Measurements from ENCODE around the gene WHRN. TPM values are rescaled to one million over a fixed set of nuclear protein-coding genes. Genes with fewer than 3 reads are reported as not detected.
A peak's percentile ranks its signal among the peaks of the same experiment; 100 is the strongest.

WHRN gene
- total and polyA plus RNA-seq, 2 of the 13 experiments (the other 11 are each of a cell fraction or from before 2014, with no cell fraction given): 2.3 to 5.3 TPM

GRCh38 chr9:114397848-114398605, 107.2 kb downstream of the WHRN start:
- intact Hi-C loops (cut with micrococcal nuclease; ENCODE audit: unreplicated experiment) (no loop called here), in situ Hi-C loops (cut with HindIII; ENCODE audit: extremely low pct_ligation_motif_present, low pct_unique_long_range_greater_than_20kb) (no loop called here)
- ATAC-seq (peak; percentile 85), FAIRE-seq (no peak), DNase-seq (ENCODE audit: low spot score) (peak; percentile 85)
- no TSS peak for BruUV-seq (replicated peaks)
- no peaks in the 10 kb centered on the region for H3K27me3 ChIP-seq (ENCODE audit: control insufficient read depth in 1 of 2, insufficient read depth in 2 of 2, low read length in 2 of 2)
- no peaks in the 10 kb centered on the region for H3K9me3 ChIP-seq (ENCODE audit: low read length)
- no peaks in the 10 kb centered on the region for H3K79me2 ChIP-seq (ENCODE audit: insufficient read depth, low read length)
- H3K36me3 ChIP-seq (replicated peaks in 1 of 2; ENCODE audit: control insufficient read depth in 1 of 2, insufficient read depth in 2 of 2, low read length in 2 of 2): no peaks in the 10 kb centered on the region
- H2AFZ ChIP-seq (ENCODE audit: low read length): no peak overlapping the region
- peak overlapping the region; percentile 88 for H3K4me2 ChIP-seq (ENCODE audit: low read depth, low read length)
- CTCF ChIA-PET (ENCODE audit: low intra/inter-chr PET ratio, low total read pairs): no interaction called here
- H3K9ac ChIP-seq (ENCODE audit: insufficient read depth, low read depth, low read length): peak overlapping the region; percentile 72
- 4% methylated on average over 15 of the region's 66 CpGs for WGBS (ENCODE audit: low lambda C conversion rate)
- H3K27ac ChIP-seq (ENCODE audit: extremely low read length, insufficient read depth, low read length): peak overlapping the region; percentile 55
- POLR2A ChIA-PET: interaction anchor here (2.0 to 3.0 kb wide), 2 partner anchors 11 to 189 kb away, joined by 5 to 24 read pairs; partner anchors contain the start of genes AKNA and ATP6V1G1
- peaks cover 53% of the 10 kb centered on the region for H3K4me1 ChIP-seq (ENCODE audit: insufficient read depth, low read length)
- peak overlapping the region; percentile 74 to 85 (median 76) for H3K4me3 ChIP-seq (replicated peaks in 1 of 3; ENCODE audit: insufficient read depth in 1 of 3, low read depth in 2 of 3, low read length in 3 of 3)
- no peaks in the 10 kb centered on the region for H4K20me1 ChIP-seq (ENCODE audit: insufficient read depth, low read length)
- TF ChIP-seq, protein P1, sequence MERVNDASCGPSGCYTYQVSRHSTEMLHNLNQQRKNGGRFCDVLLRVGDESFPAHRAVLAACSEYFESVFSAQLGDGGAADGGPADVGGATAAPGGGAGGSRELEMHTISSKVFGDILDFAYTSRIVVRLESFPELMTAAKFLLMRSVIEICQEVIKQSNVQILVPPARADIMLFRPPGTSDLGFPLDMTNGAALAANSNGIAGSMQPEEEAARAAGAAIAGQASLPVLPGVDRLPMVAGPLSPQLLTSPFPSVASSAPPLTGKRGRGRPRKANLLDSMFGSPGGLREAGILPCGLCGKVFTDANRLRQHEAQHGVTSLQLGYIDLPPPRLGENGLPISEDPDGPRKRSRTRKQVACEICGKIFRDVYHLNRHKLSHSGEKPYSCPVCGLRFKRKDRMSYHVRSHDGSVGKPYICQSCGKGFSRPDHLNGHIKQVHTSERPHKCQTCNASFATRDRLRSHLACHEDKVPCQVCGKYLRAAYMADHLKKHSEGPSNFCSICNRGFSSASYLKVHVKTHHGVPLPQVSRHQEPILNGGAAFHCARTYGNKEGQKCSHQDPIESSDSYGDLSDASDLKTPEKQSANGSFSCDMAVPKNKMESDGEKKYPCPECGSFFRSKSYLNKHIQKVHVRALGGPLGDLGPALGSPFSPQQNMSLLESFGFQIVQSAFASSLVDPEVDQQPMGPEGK (CRISPR knock-in tag; IDR thresholded peaks at IDR 0.05): peak; percentile 27; the same call in 1 of the 2 replicates
- TF ChIP-seq PITX1 (CRISPR knock-in tag; IDR thresholded peaks at IDR 0.05) (peak; percentile 45; the same call in 1 of the 2 replicates), ZNF790 (CRISPR knock-in tag; IDR thresholded peaks at IDR 0.05; ENCODE audit: borderline replicate concordance) (peak; percentile 36; the same call in 1 of the 2 replicates), GABPB1 (CRISPR knock-in tag; IDR thresholded peaks at IDR 0.05) (peak; percentile 58; the same call in 1 of the 2 replicates), MYC (CRISPR knock-in tag; IDR thresholded peaks at IDR 0.05; ENCODE audit: borderline replicate concordance) (peak; percentile 43; the same call in 1 of the 2 replicates), ERF (CRISPR knock-in tag; IDR thresholded peaks at IDR 0.05) (peak; percentile 61), NFYC (CRISPR knock-in tag; IDR thresholded peaks at IDR 0.05) (peak; percentile 74), DZIP1 (CRISPR knock-in tag; IDR thresholded peaks at IDR 0.05) (no peak), ATF4 (CRISPR knock-in tag; IDR thresholded peaks at IDR 0.05) (no peak), SP1 (IDR thresholded peaks at IDR 0.05) (no peak), SP1 (CRISPR knock-in tag; IDR thresholded peaks at IDR 0.05) (peak; percentile 44), DMTF1 (CRISPR knock-in tag; IDR thresholded peaks at IDR 0.05) (no peak)
- TF ChIP-seq, protein P2, sequence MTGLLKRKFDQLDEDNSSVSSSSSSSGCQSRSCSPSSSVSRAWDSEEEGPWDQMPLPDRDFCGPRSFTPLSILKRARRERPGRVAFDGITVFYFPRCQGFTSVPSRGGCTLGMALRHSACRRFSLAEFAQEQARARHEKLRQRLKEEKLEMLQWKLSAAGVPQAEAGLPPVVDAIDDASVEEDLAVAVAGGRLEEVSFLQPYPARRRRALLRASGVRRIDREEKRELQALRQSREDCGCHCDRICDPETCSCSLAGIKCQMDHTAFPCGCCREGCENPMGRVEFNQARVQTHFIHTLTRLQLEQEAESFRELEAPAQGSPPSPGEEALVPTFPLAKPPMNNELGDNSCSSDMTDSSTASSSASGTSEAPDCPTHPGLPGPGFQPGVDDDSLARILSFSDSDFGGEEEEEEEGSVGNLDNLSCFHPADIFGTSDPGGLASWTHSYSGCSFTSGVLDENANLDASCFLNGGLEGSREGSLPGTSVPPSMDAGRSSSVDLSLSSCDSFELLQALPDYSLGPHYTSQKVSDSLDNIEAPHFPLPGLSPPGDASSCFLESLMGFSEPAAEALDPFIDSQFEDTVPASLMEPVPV (CRISPR knock-in tag; IDR thresholded peaks at IDR 0.05): no peak

Data from HepG2 (cell line).